H1 (cell line): ENCODE measurements around the gene SIX5. TPM values are rescaled to one million over a fixed set of nuclear protein-coding genes. Genes with fewer than 3 reads are reported as not detected.

Source experiments
- ASH2L ChIP-seq: fragments of 200-600, 300-600 bp; sonication (generic); IDR thresholded peaks from one replicate; pipeline ENCODE4 v1.7.1; 2017; ENCODE audit warnings: low read length
- MAX ChIP-seq: IDR thresholded peaks from 2 replicates; pipeline ENCODE4 v1.6.1; 2012; ENCODE audit warnings: inconsistent platforms
- TAF1 ChIP-seq: IDR thresholded peaks from 2 replicates; pipeline ENCODE4 v1.6.1; 2011; ENCODE audit warnings: mild to moderate bottlenecking, low read depth, low read length
- polyA plus RNA-seq, 7 experiments: library from polyadenylated mRNA; depleted of rRNA in 3 of 7; stranded (reverse) in 5 of 7; unstranded in 2 of 7; fragments of >200 nt in 5 of 7; fragments of 200-250 nt in 2 of 7; gene quantifications; 1 replicate in 5 of 7; 2 replicates in 1 of 7; 4 replicates in 1 of 7; pipeline versions ENCODE4 v1.2.1 to v1.2.3, GENCODE V29; 2011 to 2013; ENCODE audit warnings: missing spikeins in 2 of 7, mixed read lengths in 2 of 7
- total RNA-seq: library from RNA; stranded (reverse); fragmentation: NEBNext Ultra II Directional; extraction: Animal tissue kit (Norgen Biotek cat#: 25700); gene quantifications from 2 replicates; pipeline ENCODE4 v1.2.1, GENCODE V29; 2021

The SIX5 gene
- total and polyA plus RNA-seq, 2 of the 8 experiments (the other 6 are each of a cell fraction or from before 2014, with no cell fraction given) = 20.9 to 24.2 TPM

DNA sequence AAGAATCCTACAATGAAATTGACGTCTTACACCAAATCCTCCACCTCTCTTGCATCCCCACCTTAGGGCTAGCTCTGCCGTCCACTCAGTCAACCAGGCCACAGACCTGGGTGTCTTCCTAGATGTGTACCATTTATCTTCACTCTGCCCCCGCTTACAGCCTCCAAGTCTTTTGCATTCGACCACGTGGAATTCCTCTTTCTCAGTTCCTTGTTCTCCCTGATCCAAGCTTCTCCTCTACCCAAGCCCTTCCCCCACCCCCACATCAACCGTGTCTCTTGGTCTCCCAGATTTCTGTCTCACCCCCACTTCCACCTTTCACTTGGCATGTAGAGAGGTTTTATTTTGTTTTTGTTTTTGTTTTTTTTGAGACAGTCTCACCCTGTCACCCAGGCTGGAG lies 24.8 kb upstream of the SIX5 start (continued):
- TF ChIP-seq MAX = no peak
- TF ChIP-seq ASH2L = no peak
- no peak for TF ChIP-seq TAF1
